ENCODE results near the gene TTC1.
"Not testable (repeated sequence)": the region's sequence is repeated elsewhere in the genome, so short reads cannot be mapped to it uniquely, and the experiment has no call there.

The TTC1 gene, protein sequence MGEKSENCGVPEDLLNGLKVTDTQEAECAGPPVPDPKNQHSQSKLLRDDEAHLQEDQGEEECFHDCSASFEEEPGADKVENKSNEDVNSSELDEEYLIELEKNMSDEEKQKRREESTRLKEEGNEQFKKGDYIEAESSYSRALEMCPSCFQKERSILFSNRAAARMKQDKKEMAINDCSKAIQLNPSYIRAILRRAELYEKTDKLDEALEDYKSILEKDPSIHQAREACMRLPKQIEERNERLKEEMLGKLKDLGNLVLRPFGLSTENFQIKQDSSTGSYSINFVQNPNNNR

GRCh38 chr5:160008877-160009590 lies at the start of gene TTC1:
Gene TTC1 (plus strand): TSS chr5:160009139. CDS start chr5:160010529, 1,390 bp downstream.
- DNase-seq: peak; percentile 99

- DNase-seq: no peak
Observed at GRCh38 chr5:159961176-159962160, 47.5 kb upstream of the TTC1 start.

DNA sequence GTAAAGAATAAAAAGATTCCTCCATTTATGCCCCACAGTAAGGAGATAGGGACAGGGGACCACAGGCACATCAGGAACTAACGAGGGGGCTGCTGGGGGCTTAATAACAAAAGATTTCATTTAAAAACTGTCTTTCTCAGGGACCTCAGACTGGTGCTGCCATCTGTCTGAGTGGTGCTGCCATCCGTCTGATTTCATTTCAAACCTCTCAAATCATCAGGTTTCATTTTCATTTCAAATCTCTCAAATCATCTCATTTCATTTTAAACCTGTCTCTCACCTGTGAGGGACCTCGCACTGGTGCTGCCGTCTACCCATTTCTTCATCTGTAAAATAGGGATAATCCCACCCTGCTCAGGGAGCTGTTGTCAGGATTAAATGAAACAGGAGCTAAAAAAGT lies 46.7 kb upstream of the TTC1 start:
- DNase-seq: no peak

GRCh38 chr5:159963935-159964334 lies 45.0 kb upstream of the TTC1 start:
- DNase-seq: no peak

- peak; percentile 51 for DNase-seq
Observed at GRCh38 chr5:159965031-159965837, 43.7 kb upstream of the TTC1 start.

GRCh38 chr5:159965838-159966128 lies 43.2 kb upstream of the TTC1 start:
- not testable (repeated sequence) for DNase-seq

DNA sequence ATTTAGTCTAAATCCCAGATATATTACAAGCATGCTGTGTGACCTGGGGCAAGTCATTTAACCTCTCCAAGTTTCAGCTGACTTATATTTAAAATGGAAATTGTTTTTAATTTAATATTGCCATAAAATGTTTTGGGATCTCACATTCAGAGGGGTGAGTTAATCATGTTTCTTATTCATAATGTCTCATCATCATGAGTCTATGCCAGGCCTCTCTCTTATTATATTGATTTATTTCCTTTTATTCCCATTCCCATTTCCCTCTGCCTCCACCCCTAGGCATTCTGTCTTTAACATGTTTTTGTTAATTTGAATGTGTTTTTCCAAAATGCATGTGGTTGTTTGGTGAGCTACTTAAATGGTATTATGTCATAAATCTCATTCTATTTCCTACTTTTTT lies 39.0 kb upstream of the TTC1 start:
- no peak for DNase-seq

- DNase-seq: no peak
Observed at GRCh38 chr5:159971038-159971437, 37.9 kb upstream of the TTC1 start.

- DNase-seq: no peak
Observed at GRCh38 chr5:159971514-159971913, 37.4 kb upstream of the TTC1 start.

GRCh38 chr5:159971931-159972461 lies 36.9 kb upstream of the TTC1 start:
- DNase-seq: no peak

- no peak for DNase-seq
Observed at GRCh38 chr5:159972538-159973362, 36.2 kb upstream of the TTC1 start.

GRCh38 chr5:159975462-159976019 lies 33.4 kb upstream of the TTC1 start:
- DNase-seq: peak; percentile 10

DNA sequence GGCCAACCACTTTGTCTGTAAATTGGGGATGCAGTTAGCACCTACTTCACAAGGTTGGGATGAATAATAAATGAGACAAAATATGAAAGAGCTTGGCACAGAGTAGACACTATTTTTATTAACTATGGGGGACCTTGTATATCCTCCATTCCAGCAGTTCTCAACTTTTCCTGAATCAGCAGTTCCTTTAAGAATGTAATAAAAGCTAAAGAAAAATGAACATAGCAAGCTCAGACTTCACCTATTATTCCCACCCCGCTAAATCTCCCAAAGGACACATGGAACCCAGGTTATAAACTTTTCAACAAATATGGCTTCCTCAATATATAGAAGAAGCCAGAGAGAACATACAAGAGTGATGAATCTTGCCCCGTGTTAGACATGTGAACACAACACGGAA lies 32.0 kb upstream of the TTC1 start:
- no peak for DNase-seq

GRCh38 chr5:159978358-159978757 lies 30.6 kb upstream of the TTC1 start:
- DNase-seq: no peak

DNA sequence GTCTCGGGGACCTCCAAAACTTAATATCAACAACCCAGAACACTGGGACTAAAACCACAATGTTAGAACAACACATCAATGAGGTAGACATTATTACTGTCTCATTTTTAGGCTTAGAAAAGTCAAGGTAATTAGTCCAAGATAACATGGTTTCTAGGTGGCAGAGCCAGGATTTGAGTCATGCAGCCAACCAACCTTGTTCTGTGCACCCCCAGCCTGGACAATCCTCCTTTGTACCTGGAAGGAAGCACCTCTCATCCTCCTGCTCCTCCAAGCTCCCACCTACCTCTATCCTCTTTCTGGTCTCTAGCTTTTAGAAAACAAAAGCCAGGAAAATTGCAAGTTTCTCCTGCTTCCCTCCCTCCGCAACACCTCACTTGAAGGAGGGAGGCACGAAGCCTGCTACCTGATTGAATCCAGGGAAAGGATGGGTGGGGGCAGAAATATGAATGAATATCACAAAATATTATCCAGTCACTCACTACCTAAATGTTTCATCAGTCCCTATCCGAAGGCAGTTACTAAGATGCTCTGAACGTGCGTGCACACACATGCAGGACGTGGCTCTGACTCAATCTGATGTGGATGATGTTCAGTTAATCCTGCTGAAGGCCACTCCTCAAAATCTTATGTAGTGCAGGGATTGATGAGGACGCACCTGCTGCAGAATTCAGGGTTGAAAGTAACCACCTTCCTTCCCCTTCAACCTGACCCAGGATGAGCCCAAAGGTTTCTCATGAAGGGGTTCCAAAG lies 26.3 kb upstream of the TTC1 start:
- no peak for DNase-seq

- DNase-seq: peak; percentile 89
Observed at GRCh38 chr5:159987031-159987674, 21.8 kb upstream of the TTC1 start.

DNA sequence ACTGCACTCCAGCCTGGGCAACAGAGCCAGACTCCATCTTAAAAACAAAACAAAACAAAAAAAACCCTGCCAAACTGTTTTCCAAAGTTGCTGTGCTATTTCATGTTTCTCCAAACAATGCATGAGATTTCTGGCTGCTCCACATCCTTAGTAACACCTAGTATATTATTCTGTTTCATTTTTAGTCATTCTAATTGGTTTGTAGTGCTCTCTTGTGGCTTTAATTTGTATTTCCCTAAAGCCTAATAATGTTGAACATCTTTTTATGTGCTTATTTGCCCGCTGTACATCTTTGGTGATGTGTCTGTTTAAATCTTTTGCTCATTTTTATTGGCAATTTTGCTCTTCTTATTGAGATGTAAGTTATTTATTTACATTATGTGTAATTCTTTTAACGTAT lies 18.4 kb upstream of the TTC1 start:
- DNase-seq: no peak

GRCh38 chr5:159992566-159992965 lies 16.4 kb upstream of the TTC1 start:
- no peak for DNase-seq

- DNase-seq: no peak
Observed at GRCh38 chr5:159993194-159993593, 15.7 kb upstream of the TTC1 start.

DNA sequence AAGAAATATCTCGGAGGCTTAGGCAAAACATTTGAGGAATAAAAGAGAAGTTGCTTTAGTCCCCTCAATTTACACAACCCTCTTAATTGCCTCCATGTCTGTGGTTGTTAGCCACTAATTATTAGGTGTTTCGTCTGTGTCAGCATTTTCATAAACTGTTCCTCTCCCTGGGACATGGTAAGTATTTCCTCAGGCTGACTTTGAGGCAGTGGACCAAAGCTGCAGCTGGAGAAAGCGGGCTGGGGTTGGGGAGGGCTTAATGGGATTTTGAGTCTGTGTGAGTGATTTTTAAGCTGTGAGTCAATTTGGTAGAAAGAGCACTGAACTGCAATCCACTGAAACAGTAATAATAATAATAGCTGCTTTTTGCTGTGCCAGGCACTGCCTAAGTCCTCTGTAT lies 13.0 kb upstream of the TTC1 start:
- peak; percentile 44 for DNase-seq

Measured in RPMI8226 (cell line).